KMS-11 (cell line): Measurements from ENCODE around the gene MORC2.

ENCODE experiments used
- H2AFZ ChIP-seq: fragments of 200-600 bp; sonication (generic); 2 replicates; pipeline ENCODE4 v1.6.1; 2016; ENCODE audit warnings: antibody characterized with exemption, mixed run types, low read depth
- H3K27ac ChIP-seq: fragments of 200-600 bp; sonication (generic); 2 replicates; pipeline ENCODE4 v1.6.1; 2016; ENCODE audit warnings: mild to moderate bottlenecking, mixed run types
- H3K27me3 ChIP-seq: fragments of 200-600 bp; sonication (generic); 2 replicates; pipeline ENCODE4 v1.6.1; 2017; ENCODE audit warnings: mild to moderate bottlenecking, low read depth, mixed run types, moderate library complexity; ENCODE audit not compliant: insufficient read depth
- H3K36me3 ChIP-seq: fragments of 200-600 bp; sonication (generic); 2 replicates; pipeline ENCODE4 v1.6.1; 2017; ENCODE audit warnings: mild to moderate bottlenecking, mixed run types; ENCODE audit not compliant: insufficient read depth
- H3K4me1 ChIP-seq: fragments of 200-600 bp; sonication (generic); 2 replicates; pipeline ENCODE4 v1.6.1; 2016; ENCODE audit warnings: mild to moderate bottlenecking, low read depth, mixed run types; ENCODE audit not compliant: poor library complexity, severe bottlenecking
- H3K4me2 ChIP-seq: fragments of 200-600 bp; sonication (generic); 2 replicates; pipeline ENCODE4 v1.7.0; 2016; ENCODE audit warnings: mild to moderate bottlenecking, mixed run types
- H3K4me3 ChIP-seq: fragments of 200-600 bp; sonication (generic); IDR thresholded peaks from 2 replicates; pipeline ENCODE4 v1.6.1; 2017; ENCODE audit warnings: low read depth, low read length, mixed read lengths; ENCODE audit not compliant: insufficient read depth
- H3K79me2 ChIP-seq: fragments of 200-600 bp; sonication (generic); 2 replicates; pipeline ENCODE4 v1.6.1; 2016; ENCODE audit warnings: low read depth, mixed run types; ENCODE audit not compliant: insufficient read depth
- H3K9ac ChIP-seq: fragments of 200-600 bp; sonication (generic); 2 replicates; pipeline ENCODE4 v1.6.1; 2016; ENCODE audit warnings: mild to moderate bottlenecking, mixed run types
- H4K20me1 ChIP-seq: fragments of 200-600 bp; sonication (generic); 2 replicates; pipeline ENCODE4 v1.6.1; 2016; ENCODE audit warnings: mild to moderate bottlenecking, mixed run types; ENCODE audit not compliant: insufficient read depth
- CTCF ChIP-seq: fragments of 200-600 bp; sonication (generic); conservative IDR thresholded peaks from 2 replicates; pipeline ENCODE4 v1.6.1; 2017; ENCODE audit warnings: low read depth, mild to moderate bottlenecking, antibody characterized with exemption, low read length, moderate library complexity, mixed read lengths

Gene MORC2

GRCh38 chr22:30926706-30927105 lies 41.9 kb downstream of the MORC2 start:
- Histone ChIP-seq H3K9ac (no peak overlapping the region), H3K4me1 (peaks cover 4% of the 10 kb centered on the region), H2AFZ (no peak overlapping the region), H3K79me2 (no peaks in the 10 kb centered on the region), H3K36me3 (no peaks in the 10 kb centered on the region), H3K27ac (no peak overlapping the region), H3K27me3 (no peaks in the 10 kb centered on the region), H3K4me3 (no peak overlapping the region), H3K4me2 (no peak overlapping the region), H4K20me1 (no peaks in the 10 kb centered on the region)
- TF ChIP-seq CTCF = no peak

GRCh38 chr22:30925667-30926066 lies 42.9 kb downstream of the MORC2 start:
- no peaks in the 10 kb centered on the region for H3K36me3 ChIP-seq
- H4K20me1 ChIP-seq = no peaks in the 10 kb centered on the region
- no peaks in the 10 kb centered on the region for H3K79me2 ChIP-seq
- H3K4me1 ChIP-seq = peaks cover 13% of the 10 kb centered on the region
- no peak overlapping the region for H3K27ac ChIP-seq
- H3K9ac ChIP-seq = no peak overlapping the region
- H3K4me3 ChIP-seq = no peak overlapping the region
- H2AFZ ChIP-seq = no peak overlapping the region
- H3K27me3 ChIP-seq = no peaks in the 10 kb centered on the region
- TF ChIP-seq CTCF = no peak
- no peak overlapping the region for H3K4me2 ChIP-seq

- Histone ChIP-seq H4K20me1 (no peaks in the 10 kb centered on the region), H3K4me2 (no peak overlapping the region)
- TF ChIP-seq CTCF = no peak
Measured at GRCh38 chr22:30923168-30923900, 45.2 kb downstream of the MORC2 start.

GRCh38 chr22:30922151-30922611 lies 46.4 kb downstream of the MORC2 start:
- H4K20me1 ChIP-seq = no peaks in the 10 kb centered on the region
- no peaks in the 10 kb centered on the region for H3K27me3 ChIP-seq
- H3K79me2 ChIP-seq = no peaks in the 10 kb centered on the region
- peaks cover 16% of the 10 kb centered on the region for H3K4me1 ChIP-seq
- no peak overlapping the region for H3K4me3 ChIP-seq
- no peaks in the 10 kb centered on the region for H3K36me3 ChIP-seq
- H2AFZ ChIP-seq = peak overlapping the region; percentile 61
- TF ChIP-seq CTCF = no peak
- H3K27ac ChIP-seq = no peak overlapping the region
- peak overlapping the region; percentile 9 for H3K4me2 ChIP-seq
- H3K9ac ChIP-seq = peak overlapping the region; percentile 27; the same call in 1 of the 2 replicates

More at GRCh38 chr22:30923168-30923900, 45.2 kb downstream of the MORC2 start:
- Histone ChIP-seq H3K27ac (no peak overlapping the region), H3K9ac (no peak overlapping the region), H2AFZ (no peak overlapping the region), H3K79me2 (no peaks in the 10 kb centered on the region), H3K27me3 (no peaks in the 10 kb centered on the region), H3K4me1 (peaks cover 16% of the 10 kb centered on the region), H3K4me3 (no peak overlapping the region), H3K36me3 (no peaks in the 10 kb centered on the region)
